HCT116 (cell line): ENCODE measurements around the gene NUF2.

Experiments
- ATF3 ChIP-seq: IDR thresholded peaks from 2 replicates; pipeline ENCODE4 v1.6.1; 2012
- CEBPB ChIP-seq: IDR thresholded peaks from 2 replicates; pipeline ENCODE4 v1.6.1; 2012; ENCODE audit warnings: low read depth
- ELF1 ChIP-seq: IDR thresholded peaks from 2 replicates; pipeline ENCODE4 v1.6.1; 2012; ENCODE audit warnings: low read depth, borderline replicate concordance
- EZH2 ChIP-seq: fragments of 200-600 bp; sonication (generic); IDR thresholded peaks from 2 replicates; pipeline ENCODE4 v1.6.1; 2017; ENCODE audit warnings: antibody characterized with exemption, mixed run types
- JUND ChIP-seq: IDR thresholded peaks from 2 replicates; pipeline ENCODE4 v1.6.1; 2012
- POLR2A ChIP-seq: IDR thresholded peaks from 2 replicates; pipeline ENCODE4 v1.7.0; 2011; ENCODE audit warnings: borderline replicate concordance; ENCODE audit not compliant: insufficient read depth, insufficient read length; ENCODE audit errors: extremely low read depth
- POLR2AphosphoS5 ChIP-seq: IDR thresholded peaks from 2 replicates; pipeline ENCODE4 v1.6.1; 2011; ENCODE audit warnings: mild to moderate bottlenecking, low read depth, low read length, moderate library complexity
- RAD21 ChIP-seq: IDR thresholded peaks from 2 replicates; pipeline ENCODE4 v1.6.1; 2012; ENCODE audit warnings: low read depth, mild to moderate bottlenecking
- REST ChIP-seq: IDR thresholded peaks from 2 replicates; pipeline ENCODE4 v1.6.1; 2012; ENCODE audit warnings: low read depth
- SRF ChIP-seq: IDR thresholded peaks from 2 replicates; pipeline ENCODE4 v1.6.1; 2012; ENCODE audit warnings: low read depth
- TCF7L2 ChIP-seq: IDR thresholded peaks from 2 replicates; pipeline ENCODE4 v1.7.0; 2011; ENCODE audit warnings: borderline replicate concordance, inconsistent platforms; ENCODE audit not compliant: insufficient read depth, insufficient read length; ENCODE audit errors: extremely low read depth
- YY1 ChIP-seq: IDR thresholded peaks from 2 replicates; pipeline ENCODE4 v1.6.1; 2011; ENCODE audit warnings: low read length, low read depth, moderate library complexity, mild to moderate bottlenecking; ENCODE audit not compliant: insufficient replicate concordance; ENCODE audit errors: extremely low read depth
- ZNF274 ChIP-seq: fragments of 200-500 bp; sonication (Bioruptor generic); IDR thresholded peaks from 2 replicates; pipeline ENCODE4 v1.6.1; 2014; ENCODE audit warnings: mild to moderate bottlenecking, low read depth, low read length, inconsistent platforms
- TF ChIP-seq, protein P1 (sequence below), 3 experiments: fragments of 200-600 bp in 1 of 3; sonication (generic) in 1 of 3; IDR thresholded peaks in 2 of 3; conservative IDR thresholded peaks in 1 of 3; 2 replicates each; pipeline ENCODE4 v1.5.1; 2012 to 2017; ENCODE audit warnings: low read depth in 2 of 3, low read length in 2 of 3, antibody characterized with exemption in 1 of 3, borderline replicate concordance in 1 of 3, control low read depth in 1 of 3, mild to moderate bottlenecking in 1 of 3, mixed read lengths in 1 of 3, mixed run types in 1 of 3, moderate library complexity in 1 of 3; ENCODE audit not compliant: insufficient read depth in 1 of 3

DNA sequence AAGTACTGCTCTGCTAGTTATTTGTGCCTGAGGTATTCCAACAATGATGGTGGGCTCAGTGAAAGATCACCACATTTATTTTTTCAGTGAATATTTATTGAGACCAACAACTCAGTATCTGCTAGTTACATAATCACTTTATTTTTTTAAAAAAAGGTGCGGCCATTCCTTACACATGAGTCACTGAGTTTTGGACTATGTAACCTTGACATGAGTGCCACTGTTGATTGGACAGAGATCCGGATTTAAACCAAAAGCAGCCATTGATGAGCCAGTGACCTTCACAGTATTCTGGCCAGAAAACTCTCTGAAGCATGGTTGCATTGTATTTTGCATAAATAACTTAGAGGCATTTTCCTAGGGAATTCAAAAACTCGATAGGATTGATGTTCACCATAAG lies 79.5 kb downstream of the NUF2 start:
- no peak for TF ChIP-seq REST
- no peak for TF ChIP-seq POLR2A
- TF ChIP-seq, protein P1, sequence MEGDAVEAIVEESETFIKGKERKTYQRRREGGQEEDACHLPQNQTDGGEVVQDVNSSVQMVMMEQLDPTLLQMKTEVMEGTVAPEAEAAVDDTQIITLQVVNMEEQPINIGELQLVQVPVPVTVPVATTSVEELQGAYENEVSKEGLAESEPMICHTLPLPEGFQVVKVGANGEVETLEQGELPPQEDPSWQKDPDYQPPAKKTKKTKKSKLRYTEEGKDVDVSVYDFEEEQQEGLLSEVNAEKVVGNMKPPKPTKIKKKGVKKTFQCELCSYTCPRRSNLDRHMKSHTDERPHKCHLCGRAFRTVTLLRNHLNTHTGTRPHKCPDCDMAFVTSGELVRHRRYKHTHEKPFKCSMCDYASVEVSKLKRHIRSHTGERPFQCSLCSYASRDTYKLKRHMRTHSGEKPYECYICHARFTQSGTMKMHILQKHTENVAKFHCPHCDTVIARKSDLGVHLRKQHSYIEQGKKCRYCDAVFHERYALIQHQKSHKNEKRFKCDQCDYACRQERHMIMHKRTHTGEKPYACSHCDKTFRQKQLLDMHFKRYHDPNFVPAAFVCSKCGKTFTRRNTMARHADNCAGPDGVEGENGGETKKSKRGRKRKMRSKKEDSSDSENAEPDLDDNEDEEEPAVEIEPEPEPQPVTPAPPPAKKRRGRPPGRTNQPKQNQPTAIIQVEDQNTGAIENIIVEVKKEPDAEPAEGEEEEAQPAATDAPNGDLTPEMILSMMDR (IDR thresholded peaks at IDR 0.05 in 2 of 3, conservative IDR thresholded peaks at IDR 0.05 in 1 of 3; ENCODE audit: borderline replicate concordance in 1 of 3, insufficient read depth in 1 of 3, low read depth in 2 of 3, low read length in 2 of 3), result no peak
- no peak for TF ChIP-seq TCF7L2
- TF ChIP-seq ELF1, result no peak
- no peak for TF ChIP-seq JUND
- no peak for TF ChIP-seq EZH2
- TF ChIP-seq YY1, result no peak
- no peak for TF ChIP-seq CEBPB
- TF ChIP-seq SRF, result no peak
- no peak for TF ChIP-seq ZNF274
- TF ChIP-seq ATF3, result no peak
- TF ChIP-seq POLR2AphosphoS5, result no peak
- TF ChIP-seq RAD21, result no peak
